Brain microvascular endothelial cell (primary cell): ENCODE results near the gene C20orf173.
"Not testable (repeated sequence)": the region's sequence is repeated elsewhere in the genome, so short reads cannot be mapped to it uniquely, and the experiment has no call there.

Source experiments
- DNase-seq: peaks from one replicate; pipeline ENCODE4 v3.0.0-alpha.2; 2020
- H3K27ac ChIP-seq: fragments of 250-450 bp; sonication (Bioruptor Pico); 2 replicates; pipeline ENCODE4 v1.5.1; 2020; ENCODE audit warnings: mild to moderate bottlenecking, moderate library complexity
- H3K27me3 ChIP-seq: fragments of 250-450 bp; sonication (Bioruptor Pico); replicated peaks from 2 replicates; pipeline ENCODE4 v1.5.1; 2020; ENCODE audit warnings: mild to moderate bottlenecking
- H3K36me3 ChIP-seq: fragments of 250-450 bp; sonication (Bioruptor Pico); replicated peaks from 2 replicates; pipeline ENCODE4 v1.5.1; 2020; ENCODE audit warnings: mild to moderate bottlenecking
- H3K4me3 ChIP-seq: 2 replicates; pipeline ENCODE4 v1.5.1; 2011; ENCODE audit warnings: low read depth, mild to moderate bottlenecking, control low read depth, low read length, moderate library complexity
- in situ Hi-C: cut with HindIII; loops from 2 replicates; pipeline ENCODE4 v1.10.0; 2017; ENCODE audit warnings: low sequenced_read_pairs, low pct_ligation_motif_present
- TF ChIP-seq, protein P1 (sequence below): IDR thresholded peaks from 2 replicates; pipeline ENCODE4 v1.5.1; 2011; ENCODE audit warnings: low read depth, mild to moderate bottlenecking, moderate library complexity, low read length, control low read depth, inconsistent platforms; ENCODE audit errors: missing control alignments

Gene C20orf173

DNA sequence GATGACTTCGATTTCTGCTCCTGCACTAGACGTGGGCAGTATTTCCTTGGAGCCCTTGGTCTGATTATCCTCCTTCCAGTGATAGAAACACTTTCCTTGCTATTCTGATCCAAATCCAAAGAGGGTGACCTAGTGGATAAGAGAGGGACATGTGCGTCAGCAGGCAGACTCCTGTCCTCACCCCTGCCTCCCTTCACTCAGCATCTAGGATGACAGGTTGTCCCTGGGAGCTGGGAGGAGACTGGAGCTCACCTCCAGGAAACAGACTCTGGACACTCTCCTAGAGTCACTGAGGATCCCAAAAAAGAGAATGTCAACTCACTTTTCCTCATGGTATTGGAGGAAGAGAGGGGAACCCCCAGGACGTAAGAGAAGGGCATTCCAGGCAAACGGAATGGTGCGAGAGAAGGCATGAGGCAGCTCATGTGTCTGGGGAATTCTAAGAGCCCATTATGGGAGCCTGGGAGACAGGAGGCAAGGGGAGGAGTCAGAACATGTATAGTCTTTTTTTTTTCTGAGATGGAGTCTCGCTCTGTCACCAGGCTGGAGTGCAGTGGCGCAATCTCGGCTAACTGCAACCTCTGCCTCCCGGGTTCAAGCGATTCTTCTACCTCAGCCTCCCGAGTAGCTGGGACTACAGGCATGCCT lies 2.2 kb downstream of the C20orf173 start:
- H3K4me3 ChIP-seq, result no peak overlapping the region
- H3K36me3 ChIP-seq, result no peaks in the 10 kb centered on the region
- no peak for DNase-seq
- H3K27ac ChIP-seq, result no peak overlapping the region
- in situ Hi-C loops, result no loop called here
- TF ChIP-seq, protein P1, sequence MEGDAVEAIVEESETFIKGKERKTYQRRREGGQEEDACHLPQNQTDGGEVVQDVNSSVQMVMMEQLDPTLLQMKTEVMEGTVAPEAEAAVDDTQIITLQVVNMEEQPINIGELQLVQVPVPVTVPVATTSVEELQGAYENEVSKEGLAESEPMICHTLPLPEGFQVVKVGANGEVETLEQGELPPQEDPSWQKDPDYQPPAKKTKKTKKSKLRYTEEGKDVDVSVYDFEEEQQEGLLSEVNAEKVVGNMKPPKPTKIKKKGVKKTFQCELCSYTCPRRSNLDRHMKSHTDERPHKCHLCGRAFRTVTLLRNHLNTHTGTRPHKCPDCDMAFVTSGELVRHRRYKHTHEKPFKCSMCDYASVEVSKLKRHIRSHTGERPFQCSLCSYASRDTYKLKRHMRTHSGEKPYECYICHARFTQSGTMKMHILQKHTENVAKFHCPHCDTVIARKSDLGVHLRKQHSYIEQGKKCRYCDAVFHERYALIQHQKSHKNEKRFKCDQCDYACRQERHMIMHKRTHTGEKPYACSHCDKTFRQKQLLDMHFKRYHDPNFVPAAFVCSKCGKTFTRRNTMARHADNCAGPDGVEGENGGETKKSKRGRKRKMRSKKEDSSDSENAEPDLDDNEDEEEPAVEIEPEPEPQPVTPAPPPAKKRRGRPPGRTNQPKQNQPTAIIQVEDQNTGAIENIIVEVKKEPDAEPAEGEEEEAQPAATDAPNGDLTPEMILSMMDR, result no peak
- no peaks in the 10 kb centered on the region for H3K27me3 ChIP-seq

DNA sequence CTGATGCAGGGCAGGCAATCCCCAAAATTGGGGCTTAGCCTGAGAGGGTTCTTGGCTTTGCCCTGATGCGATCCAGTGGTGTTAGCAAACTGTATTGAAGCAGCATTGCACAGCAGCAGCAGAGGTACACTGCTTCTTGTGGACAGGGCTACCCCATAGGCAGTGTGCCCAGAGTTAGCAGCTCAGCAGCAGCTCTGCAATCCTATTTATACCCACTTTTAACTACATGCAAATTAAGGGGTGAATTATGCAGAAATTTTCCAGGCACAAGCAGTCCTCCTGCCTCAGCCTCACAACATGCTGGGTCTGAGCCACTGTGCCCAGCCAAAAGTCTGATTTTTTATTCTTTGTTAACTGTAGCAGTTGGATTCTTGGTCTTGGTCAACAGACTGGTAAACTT lies 3.8 kb downstream of the C20orf173 start:
- no peak overlapping the region for H3K27ac ChIP-seq
- H3K36me3 ChIP-seq, result no peaks in the 10 kb centered on the region
- TF ChIP-seq, protein P1, result no peak
- DNase-seq, result no peak
- H3K27me3 ChIP-seq, result no peaks in the 10 kb centered on the region
- in situ Hi-C loops, result no loop called here
- H3K4me3 ChIP-seq, result no peak overlapping the region

DNA sequence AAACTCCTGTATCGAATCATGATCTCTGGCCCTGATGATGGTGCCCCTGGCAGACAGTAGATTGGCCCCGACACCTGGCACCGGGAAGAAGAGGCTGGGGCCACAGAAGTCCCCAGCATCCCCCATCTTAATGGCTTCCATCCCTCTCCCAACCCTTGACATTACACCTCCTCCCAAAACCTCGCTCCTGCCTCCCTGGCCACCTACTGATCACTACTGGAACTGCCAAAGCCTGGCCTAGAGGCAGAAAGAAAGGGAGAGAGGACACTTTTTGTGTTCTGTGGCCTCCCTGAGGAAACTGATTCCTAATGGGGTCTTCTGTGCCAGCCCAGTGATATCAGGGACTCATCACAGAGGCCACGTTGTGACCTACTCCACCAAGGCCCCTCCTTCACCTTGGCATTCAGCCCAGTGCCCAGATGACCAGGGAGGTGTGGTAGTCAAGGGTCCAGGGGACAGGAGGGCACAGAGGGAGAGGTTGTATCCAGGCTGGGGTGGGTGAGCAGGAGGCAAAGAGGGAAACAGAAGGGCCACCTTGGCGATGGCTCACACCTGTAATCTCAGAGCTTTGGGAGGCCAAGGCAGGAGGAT lies 6.1 kb downstream of the C20orf173 start:
- no peaks in the 10 kb centered on the region for H3K27me3 ChIP-seq
- DNase-seq, result no peak
- no peak overlapping the region for H3K4me3 ChIP-seq
- H3K27ac ChIP-seq, result no peak overlapping the region
- H3K36me3 ChIP-seq, result no peaks in the 10 kb centered on the region
- in situ Hi-C loops, result no loop called here
- TF ChIP-seq, protein P1, result peak; percentile 80

DNA sequence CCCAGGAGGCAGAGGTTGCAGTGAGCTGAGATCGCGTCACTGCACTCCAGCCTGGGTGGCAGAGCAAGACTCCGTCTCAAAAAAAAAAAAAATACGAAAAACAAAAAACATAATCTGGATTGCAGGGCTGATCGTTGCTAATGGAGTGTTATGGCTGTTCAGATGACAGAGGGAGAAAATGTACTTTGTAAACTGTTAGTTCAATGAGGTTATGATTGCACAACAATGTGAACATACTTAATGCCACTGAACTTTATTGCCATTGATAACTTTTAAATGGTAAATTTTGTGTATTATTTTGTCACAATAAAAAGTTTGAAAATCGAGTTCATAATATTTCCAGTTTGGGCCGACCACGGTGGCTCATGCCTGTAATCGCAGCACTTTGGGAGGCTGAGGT lies 10.5 kb downstream of the C20orf173 start:
- DNase-seq, result no peak
- TF ChIP-seq, protein P1, result no peak
- no peaks in the 10 kb centered on the region for H3K27me3 ChIP-seq
- H3K4me3 ChIP-seq, result no peak overlapping the region
- in situ Hi-C loops, result no loop called here
- no peak overlapping the region for H3K27ac ChIP-seq
- H3K36me3 ChIP-seq, result peaks cover 6% of the 10 kb centered on the region

DNA sequence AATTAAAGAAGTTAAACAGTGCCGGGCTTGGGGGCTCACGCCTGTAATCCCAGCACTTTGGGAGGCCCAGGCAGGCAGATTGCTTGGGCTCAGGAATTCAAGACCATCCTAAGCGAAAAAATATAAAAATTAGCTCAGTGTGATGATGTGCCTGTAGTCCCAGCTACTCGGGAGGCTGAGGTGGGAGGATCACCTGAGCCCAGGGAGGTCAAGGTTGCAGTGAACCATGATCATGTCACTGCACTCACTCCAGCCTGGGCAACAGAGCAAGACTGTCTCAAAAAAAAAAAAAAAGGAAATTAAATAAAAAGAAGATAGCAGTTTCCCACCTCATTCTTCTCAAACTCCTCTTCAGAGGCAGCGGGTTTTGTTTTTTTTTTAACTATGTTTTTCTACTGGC lies 11.7 kb downstream of the C20orf173 start:
- H3K36me3 ChIP-seq, result peaks cover 11% of the 10 kb centered on the region
- in situ Hi-C loops, result not testable (repeated sequence)

DNA sequence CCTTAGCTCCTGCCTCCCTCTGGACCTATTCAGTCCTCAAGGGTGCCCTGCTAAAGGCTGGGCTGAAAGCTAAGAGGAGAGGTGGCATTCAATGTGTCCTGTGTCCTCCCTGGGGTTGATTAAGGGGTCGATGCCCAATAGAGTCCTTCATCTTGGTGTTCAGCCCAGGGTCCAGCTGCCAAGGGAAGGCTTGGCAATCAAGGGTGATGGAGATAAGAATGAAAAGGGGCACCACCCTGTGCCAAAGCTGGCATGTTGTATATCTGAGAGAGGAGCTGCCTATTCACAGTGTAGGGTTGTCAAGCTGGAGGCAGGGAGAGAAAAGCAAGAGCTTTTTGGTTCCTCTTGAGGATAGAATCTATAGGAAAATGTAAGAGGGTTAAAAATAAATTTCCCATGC lies 12.3 kb downstream of the C20orf173 start:
- in situ Hi-C loops, result no loop called here
- Histone ChIP-seq H3K27ac (no peak overlapping the region), H3K36me3 (peaks cover 17% of the 10 kb centered on the region), H3K4me3 (no peak overlapping the region), H3K27me3 (no peaks in the 10 kb centered on the region)
- TF ChIP-seq, protein P1, result no peak
- no peak for DNase-seq

More for the DNA sequence above, 11.7 kb downstream of the C20orf173 start:
- not testable (repeated sequence) for H3K4me3 ChIP-seq, DNase-seq, H3K27ac ChIP-seq, H3K27me3 ChIP-seq
